NCI-H2227 (cell line): ENCODE data around the gene NAPSA.
A peak's percentile ranks its signal among the peaks of the same experiment; 100 is the strongest.
"Not testable (repeated sequence)": the region's sequence is repeated elsewhere in the genome, so short reads cannot be mapped to it uniquely, and the experiment has no call there.

Source experiments
- DNase-seq: peaks from one replicate; lab custom pipeline; 2025; ENCODE audit not compliant: unreplicated experiment; lab: John Stamatoyannopoulos, UW

NAPSA gene

DNA sequence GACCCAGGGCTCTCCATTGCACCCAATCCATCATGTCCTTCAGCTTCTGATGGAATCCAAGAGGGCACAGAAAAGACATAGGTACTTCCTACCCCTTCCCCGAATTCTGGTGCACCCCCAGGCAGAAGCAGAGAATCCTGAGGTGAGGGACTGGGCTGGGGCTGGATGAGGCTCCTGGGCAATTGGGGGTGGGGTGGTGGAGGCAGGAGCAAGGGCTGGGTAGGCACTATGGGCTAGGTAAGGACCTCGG, 33.5 kb downstream of the NAPSA start:
- no peak for DNase-seq

DNA sequence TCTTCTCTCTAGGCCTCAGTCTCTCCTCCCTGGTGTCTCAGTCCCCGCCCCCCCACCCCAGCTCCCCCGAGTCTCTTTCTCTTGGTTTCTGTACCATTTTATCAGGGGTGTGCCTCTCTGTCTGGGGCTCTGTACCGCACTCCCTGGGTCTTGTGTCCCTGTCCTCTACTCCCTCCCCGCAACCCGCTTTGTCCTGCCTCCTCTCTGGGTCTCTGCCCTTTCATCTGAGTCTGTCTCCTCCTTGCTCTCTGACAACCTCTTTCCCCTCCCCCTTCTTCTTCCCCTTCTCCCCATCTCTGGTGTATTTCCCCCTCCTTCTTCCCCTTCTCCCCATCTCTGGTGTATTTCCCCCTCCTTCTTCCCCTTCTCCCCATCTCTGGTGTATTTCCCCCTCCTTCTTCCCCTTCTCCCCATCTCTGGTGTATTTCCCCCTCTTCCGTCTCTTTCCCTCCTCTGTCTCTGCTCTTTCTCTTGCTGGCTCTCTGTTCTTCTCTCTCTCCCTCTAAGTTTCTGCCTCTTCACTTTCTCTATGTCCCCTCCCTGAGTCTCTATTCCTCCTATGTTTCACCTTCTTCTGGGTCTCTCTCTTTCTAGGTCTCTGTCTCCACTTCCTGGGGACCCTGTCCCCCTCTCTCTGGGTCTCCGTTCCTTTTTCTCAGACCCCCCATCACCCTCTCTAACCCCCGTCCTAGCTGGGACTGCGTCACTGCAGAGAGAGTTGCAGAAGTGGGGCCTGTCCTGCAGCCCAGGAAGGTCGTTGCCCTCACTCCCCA, 34.0 kb downstream of the NAPSA start:
- no peak for DNase-seq

DNA sequence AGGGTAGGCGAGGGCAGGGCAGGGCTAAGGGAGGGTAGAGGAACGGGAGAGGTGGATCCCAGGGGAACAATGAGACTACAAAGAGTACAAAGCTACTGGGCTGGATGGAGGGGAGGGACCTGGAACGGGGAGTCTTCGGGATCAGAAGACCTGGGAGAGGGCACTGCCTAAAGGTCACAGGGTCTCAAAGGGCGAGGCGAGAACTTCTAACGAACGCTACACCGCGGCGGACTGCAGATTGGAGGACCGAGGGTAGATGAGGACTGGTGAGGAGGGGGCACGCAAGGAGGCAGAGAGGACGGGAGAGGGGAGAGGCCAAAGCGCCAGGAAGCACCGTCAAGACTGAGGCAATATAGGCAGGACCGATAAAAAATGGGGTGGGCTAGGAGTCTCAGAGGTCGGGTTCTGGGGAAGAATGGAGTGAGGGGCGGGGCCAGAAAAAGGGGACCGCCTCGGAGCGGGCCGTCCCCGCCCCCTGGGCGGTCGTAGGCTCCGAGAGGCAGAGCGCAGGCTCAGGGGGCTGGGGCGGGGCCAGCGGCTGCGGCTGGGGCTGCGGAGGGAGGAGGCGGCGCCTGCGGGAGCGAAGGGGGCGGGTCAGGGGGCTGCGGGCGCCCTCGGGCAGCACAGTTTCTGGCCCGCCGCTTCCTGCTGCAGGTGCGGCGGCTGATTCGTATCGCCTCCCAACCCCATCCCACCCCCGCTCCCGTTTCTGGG, 34.9 kb downstream of the NAPSA start:
- peak; percentile 89 for DNase-seq

DNA sequence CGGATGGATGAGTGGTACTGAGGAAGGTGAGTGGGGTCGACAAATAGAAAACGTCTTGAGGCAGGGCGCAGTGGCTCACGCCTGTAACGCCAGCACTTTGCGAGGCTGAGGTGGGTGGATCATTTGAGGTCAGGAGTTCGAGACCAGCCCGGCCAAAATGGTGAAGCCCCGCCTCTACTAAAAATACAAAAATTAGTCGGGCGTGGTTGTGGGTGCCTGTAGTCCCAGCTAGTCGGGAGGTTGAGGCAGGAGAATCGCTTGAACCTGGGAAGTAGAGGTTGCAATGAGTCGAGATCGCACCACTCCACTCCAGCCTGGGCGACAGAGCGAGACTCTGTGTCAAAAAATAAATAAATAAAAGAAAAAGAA, 35.5 kb downstream of the NAPSA start:
- not testable (repeated sequence) for DNase-seq

DNA sequence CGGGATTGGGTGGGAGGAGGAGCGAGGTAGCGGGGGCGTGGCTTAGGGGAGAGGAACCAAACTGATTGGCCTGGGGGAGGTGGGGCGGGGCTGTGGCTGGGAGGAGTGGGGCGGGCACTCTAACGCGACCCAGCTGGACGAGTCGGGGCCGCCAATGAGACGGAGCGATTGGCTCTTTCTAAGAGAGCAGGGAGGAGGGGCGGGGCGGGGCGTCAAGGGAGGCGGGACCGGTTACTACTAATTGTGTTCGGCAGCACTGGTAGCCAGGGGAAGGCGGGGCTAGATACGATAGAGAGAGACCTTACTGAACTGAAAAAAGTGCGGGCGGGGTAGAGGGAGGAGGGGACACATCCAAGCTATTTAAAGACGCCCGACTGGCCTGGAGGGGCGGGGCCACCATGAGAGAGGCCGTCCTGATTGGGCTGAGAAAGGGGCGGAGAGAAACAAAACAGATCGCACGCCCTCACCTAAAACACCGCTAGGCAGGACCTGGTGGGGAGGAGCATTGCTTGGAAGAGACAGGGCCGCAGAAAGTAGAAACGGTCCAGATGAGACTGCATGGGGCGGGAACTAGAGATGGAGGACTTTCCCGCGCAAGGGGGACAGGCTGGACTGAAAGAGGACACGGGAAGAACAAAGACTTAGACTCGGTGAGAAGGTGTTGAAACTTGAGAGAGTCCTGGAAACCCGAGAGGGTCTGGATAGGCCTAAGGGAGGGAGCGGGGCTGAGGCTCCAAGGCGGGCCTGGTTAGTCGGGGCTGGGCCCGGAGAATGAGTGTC, 36.1 kb downstream of the NAPSA start, which contains the start of gene KCNC3:
Gene KCNC3, minus strand, starts transcription at position 232 of the 780 bp plus-strand sequence. CDS start 295 bp downstream, outside the sequence.
- peak; percentile 98 for DNase-seq

DNA sequence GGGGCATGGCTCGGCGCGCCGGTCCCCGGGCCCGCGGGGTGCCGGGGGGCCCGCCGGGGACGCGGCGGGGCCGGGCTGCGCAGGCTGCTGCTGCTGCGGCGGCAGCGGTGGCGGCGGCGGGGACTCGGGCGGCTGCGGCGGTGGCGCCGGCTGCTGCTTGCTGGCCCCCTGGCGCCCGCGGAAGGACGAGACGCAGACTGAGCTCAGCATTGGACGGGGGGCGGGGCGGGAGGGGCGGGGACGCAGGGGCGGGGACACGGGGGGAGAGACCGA, 36.6 kb downstream of the NAPSA start:
- no peak for DNase-seq

DNA sequence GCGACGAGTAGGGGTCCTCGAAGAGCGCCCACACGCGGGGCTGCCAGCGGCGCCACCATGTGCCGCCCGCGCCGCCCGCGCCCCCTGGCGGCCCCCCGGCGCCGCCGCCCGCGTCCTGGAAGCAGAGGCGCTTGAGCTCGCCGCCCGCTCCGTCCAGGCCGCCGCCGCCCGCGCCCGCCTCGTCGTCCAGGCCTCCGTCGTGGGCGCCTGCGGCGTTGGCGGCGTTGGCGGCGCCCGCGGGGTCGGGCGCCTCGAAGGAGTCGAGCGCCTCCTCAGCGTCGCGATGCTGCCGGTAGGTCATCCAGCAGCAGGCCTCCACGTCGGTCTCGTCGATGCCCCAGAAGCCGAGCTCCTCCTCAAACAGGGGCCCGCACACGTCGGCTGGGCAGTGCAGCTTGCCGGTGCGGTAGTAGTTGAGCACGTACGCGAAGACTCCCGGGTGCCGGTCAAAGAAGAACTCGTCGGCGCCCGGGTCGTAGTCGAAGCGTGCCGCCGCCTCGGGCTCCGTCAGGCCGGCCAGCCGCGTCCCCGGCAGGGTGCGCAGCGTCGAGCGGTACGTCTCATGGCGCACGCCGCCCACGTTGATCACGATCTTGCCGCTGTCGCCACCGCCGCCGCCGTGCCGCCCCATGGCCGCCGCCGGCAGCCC, 37.1 kb downstream of the NAPSA start:
- DNase-seq, result peak; percentile 66

DNA sequence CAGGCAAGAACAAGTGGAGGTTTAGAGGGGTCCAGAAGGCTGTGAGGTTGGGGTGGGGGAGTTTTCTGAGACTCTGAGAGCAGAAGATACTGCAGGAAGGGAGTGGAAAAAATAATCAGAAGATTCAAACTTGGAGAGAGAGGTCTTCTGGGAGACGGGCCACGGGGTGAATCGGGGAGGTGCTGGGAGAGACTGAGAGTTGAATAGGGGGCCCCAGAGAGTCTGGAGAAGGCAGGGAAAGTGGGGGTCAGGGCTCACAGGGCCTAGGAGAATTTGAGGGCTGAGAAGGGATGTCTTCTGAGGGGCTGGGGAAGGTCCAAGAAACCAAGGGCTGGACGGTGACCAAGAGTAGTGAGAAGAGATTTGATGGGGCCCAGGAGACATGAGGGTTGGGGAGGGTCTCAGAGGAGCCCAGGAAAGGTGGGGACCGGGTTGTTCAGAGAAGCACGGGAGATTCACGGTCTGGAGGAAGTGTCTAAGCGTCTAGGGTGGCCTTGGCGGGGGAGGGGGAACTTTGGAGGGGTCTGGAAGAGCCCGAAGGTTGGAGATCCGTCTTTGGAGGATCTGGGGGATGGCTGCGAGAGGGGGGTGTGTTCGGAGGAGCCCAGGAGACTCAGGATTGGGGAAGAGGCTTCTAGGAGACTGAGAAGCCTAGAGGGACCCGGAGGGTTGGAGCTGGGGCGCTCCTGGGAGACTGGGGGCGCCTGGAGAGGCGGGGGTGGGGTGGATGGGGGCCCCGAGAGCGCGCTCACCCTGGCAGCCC, 37.8 kb downstream of the NAPSA start:
- DNase-seq, result no peak

DNA sequence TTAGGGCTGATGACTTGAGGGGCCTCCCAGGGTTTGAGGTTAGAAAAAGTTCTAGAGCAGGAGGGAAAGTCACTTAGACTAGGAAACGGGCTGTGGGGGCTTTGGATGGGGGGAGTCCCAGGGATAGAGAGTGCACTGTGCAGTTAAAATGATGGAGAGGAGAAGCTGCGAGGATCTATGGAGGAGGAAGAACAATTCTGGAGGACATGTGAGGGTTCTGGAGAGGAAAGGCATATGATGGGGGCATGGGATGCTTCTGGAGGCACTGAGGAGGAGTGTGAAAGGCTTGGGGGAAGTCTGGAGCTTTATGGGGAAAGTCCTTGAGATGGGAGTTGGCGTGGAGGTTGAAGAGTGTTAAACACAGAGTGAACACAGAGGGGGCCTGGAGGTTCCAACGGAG, 38.4 kb downstream of the NAPSA start:
- no peak for DNase-seq

DNA sequence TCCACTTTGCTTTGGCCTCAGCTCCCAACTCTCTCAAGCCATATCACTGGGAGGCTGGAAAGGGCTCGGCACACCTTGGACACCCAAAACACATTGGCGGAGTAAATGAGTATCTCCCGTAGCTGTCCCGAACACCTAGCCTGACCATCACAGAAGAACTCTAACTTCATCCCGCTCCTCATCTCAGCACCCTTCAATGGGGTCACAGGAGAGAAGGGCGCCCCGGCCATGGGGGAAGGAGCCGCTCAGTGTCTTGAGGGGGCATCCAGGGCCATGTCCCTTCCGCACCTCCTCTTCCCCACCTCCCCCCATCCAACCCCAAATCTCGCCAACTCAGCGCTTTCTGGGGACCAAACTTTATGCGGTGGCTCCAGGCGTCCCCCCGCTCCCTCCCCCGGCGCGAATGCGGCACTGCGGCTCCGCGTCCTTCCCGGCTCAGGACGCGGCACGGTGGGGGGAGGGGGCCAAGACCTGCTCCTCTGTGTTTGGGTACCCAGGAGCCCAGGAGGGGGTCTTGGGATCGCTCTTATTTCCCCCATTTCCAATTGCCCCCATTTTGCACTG, 39.3 kb downstream of the NAPSA start:
- DNase-seq, result no peak

DNA sequence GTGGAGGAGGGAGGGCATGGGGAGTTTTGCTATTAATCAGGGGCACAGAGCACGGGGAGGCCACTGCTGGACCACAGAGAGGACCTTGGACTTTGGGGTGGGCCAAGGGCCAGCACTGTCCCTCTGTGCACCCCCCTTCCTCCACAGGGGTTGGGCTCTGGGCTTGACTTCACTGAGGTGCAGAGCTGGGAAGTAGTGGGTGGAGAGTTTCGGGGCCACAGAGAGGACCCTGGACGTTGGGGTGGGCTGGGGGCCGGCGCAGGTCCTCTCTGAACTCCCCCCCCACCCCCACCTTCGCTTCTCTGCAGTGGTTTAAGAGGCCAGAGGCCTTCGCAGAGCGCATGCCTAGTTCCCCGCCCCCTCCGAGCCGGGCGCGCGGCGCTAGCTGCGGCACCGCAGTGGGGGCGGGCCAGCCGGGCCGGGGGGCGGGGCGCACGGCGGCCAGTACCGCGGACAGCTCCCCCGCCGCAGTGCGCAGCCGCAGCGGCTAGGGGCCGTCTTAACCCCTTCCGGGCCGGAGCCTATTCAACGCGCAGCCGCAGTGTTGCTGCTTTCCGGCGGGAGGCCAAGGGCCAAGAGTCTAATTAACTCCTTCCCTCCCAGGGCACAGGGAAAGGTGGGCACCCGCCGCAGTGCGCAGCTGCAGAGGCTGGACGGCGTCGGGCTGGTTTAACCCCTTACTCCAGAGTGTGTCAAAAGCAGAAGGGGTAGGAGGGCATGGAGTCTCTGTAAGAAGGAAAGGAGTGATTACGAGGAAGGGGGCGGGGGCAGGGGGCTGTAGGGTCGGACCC, 39.9 kb downstream of the NAPSA start:
- DNase-seq, result peak; percentile 94

DNA sequence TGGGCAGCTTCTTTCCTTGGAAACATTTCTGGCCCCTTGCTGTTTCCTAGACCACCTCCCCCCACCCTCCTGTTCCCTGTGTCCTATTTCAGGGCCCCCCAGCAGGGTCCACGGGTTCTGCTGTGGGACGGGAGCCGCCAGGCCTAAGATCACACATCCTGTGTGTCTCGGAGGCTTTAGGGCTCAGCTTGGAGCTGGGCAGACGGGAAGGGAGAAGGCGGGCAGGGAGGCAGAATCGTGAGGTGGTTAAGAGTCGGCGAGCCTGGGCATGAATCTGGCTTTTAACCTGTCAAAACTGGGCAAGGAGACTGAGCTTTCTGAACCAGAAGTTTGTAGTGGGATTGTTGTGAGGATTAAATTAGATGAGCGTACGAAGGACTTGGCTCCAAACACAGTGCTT, 41.1 kb downstream of the NAPSA start:
- DNase-seq, result no peak

DNA sequence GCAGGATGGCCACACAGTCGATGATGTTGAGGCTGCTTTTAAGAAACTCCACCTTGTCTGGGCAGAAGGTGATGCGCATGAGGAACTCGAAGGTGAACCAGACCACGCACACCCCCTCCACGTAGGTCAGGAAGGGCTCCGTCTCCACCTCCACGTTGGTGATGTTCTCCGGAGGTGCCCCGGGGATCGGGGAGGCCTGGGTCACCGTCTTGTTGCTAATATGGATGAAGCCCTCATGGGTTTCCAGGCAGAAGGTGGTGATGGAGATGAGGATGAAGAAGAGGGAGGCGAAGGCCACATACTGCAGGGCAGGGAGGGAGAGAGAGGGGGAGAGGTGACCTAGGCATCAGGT, 41.7 kb downstream of the NAPSA start:
- DNase-seq, result no peak

DNA sequence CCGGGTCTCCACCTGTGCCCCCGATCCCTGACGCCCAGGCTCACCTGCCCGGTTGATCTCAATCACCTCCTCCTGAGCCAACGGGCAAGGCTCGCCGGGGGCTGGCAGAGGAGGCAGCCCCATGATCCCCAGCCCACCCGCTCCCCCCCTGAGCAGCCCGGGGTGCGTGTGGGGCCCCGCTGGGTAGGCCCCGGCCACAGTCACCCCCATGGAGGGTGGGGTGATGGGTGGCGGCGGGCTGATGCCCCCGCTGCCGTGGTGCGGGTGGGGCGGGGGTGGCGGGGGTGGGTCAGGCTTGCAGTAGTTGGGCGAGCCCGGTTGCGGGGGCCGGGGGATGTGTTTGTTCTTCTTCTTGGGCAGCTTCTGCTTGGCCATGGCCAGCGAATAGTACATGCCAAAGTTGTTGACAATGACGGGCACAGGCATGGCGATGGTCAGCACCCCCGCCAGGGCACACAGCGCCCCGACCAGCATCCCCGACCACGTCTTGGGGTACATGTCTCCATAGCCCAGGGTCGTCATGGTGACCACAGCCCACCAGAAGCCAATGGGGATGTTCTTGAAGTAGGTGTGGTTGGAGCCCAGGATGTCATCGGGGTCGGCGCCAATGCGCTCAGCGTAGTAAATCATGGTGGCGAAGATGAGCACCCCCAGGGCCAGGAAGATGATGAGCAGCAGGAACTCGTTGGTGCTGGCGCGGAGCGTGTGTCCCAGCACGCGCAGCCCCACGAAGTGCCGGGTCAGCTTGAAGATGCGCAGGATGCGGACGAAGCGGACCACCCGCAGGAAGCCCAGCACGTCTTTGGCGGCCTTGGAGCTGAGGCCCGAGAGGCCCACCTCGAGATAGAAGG, 42.3 kb downstream of the NAPSA start:
- DNase-seq, result no peak

DNA sequence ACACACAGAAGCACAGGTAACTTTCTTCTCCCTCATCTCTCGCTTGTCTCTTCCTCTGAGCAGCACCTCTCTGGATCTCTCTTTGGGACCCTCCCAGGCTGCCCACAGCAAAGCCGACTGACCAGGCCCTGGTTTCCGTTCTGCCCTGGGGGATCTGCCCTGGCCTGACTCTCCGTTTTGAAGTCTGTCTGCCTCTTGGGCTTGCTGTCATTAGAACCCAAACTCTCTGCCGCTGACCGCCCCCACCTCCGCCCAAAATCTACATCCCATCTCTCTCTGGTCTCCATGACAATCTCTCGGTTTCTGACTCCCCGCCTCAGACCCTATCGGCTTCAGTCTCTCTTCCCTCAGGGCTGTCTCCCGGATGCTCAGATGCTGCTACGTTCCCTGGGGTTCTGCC, 43.2 kb downstream of the NAPSA start:
- DNase-seq, result no peak

DNA sequence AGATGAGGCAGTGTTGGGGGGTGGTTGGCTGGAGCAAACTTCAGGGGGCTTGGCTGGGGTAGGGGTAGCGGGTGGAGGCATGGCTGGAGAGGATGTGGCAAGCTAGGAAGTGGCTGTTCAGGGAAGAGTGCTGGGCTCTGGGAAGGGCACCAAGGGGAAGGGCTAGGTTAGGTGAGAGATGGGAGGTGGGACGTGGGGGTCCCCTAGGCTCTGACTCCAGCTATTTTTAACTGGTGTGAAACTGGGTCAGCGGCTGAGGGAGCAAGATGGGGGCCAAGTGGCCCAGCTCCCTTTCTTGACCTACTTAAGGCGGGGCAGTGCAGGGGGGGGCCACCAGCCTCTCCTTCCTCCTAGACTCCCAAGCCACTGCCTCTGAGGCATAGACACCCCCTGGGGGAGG, 43.6 kb downstream of the NAPSA start:
- DNase-seq, result no peak

DNA sequence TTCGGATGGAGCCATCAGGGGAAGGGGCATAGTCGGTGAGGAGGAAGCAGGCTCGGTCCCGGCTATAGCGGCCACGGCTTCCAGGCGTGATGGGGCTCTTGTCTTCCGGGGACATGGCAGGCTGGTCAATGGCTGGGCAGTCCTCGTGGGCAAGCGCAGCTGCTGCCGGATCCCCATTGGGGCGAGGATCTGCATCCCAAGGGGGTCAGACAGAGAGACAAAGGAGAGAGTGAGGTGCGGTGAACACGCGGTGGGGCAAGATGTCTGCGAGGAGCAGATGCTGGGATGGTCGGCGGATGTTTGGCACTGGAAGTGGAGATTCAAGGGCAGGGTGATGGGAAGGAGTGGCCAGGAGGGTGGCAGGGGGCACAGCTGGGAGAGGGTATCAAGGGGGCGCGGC, 44.8 kb downstream of the NAPSA start:
- no peak for DNase-seq

DNA sequence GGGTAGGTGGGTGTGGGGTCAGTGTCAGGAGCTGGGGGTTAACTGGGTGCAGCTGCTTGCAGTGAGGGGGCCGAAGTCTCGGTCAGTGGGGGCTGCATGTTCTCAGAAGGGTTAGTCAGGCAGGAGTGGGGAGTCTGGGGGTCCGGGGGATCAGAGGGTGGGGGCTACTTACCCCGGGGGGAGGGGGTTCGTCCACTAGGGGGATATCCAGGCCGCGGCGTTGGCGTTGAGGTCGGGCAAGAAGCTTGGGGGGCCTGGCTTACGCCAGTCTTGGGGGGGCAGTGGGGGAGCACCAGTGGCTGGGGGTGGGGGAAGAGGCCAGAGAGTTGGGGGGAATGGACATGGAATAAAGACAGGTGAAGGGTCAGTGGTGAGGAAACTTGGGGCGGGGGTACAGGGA, 45.4 kb downstream of the NAPSA start:
- no peak for DNase-seq

DNA sequence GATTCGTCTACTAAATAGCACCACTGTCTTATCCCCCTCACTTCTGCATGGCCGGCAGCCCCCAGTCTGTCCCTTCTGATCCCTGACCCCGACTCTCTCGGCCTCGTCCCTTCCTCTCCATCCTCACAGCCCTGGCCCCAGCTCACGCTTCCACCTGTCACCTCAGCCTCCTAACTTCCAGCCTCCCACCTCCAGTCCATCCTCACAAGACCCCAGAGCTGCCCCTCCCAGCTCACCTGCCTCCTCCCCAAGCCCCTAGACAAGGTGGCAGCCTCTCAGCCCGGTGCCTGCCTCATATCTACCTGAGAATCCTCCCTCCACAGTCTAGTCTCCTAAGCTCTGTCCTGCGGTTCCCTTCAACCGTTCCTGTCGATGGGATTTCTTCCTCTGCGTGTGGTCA, 46.3 kb downstream of the NAPSA start:
- no peak for DNase-seq
